ENCODE results near the gene WDR83.

The WDR83 gene

GRCh38 chr19:12701596-12702282 is 35.1 kb downstream of the WDR83 start:
- H3K9ac ChIP-seq = no peak overlapping the region
- peaks cover 4% of the 10 kb centered on the region for H3K79me2 ChIP-seq
- no peak for TF ChIP-seq CTCF (IDR thresholded peaks at IDR 0.05)
- no peak overlapping the region for H2AFZ ChIP-seq
- H3K4me2 ChIP-seq (ENCODE audit: low read length) = no peak overlapping the region
- no peaks in the 10 kb centered on the region for H3K4me1 ChIP-seq
- H3K9me3 ChIP-seq (ENCODE audit: control insufficient read depth, low read length) = no peaks in the 10 kb centered on the region
- no peak overlapping the region for H3K27ac ChIP-seq
- H3K4me3 ChIP-seq (ENCODE audit: low read depth, low read length) = no peak overlapping the region
- no peaks in the 10 kb centered on the region for H3K27me3 ChIP-seq (ENCODE audit: control insufficient read depth, insufficient read depth, low read length)
- H3K36me3 ChIP-seq (ENCODE audit: control insufficient read depth, insufficient read depth, low read length) = no peaks in the 10 kb centered on the region

- no peaks in the 10 kb centered on the region for H3K9me3 ChIP-seq (ENCODE audit: control insufficient read depth, low read length)
- H3K9ac ChIP-seq = no peak overlapping the region
- no peaks in the 10 kb centered on the region for H3K36me3 ChIP-seq (ENCODE audit: control insufficient read depth, insufficient read depth, low read length)
- H2AFZ ChIP-seq = no peak overlapping the region
- no peaks in the 10 kb centered on the region for H3K4me1 ChIP-seq
- no peak overlapping the region for H3K27ac ChIP-seq
- no peak for TF ChIP-seq CTCF (IDR thresholded peaks at IDR 0.05)
- H3K27me3 ChIP-seq (ENCODE audit: control insufficient read depth, insufficient read depth, low read length) = no peaks in the 10 kb centered on the region
- no peak overlapping the region for H3K4me2 ChIP-seq (ENCODE audit: low read length)
- no peak overlapping the region for H3K4me3 ChIP-seq (ENCODE audit: low read depth, low read length)
- peaks cover 4% of the 10 kb centered on the region for H3K79me2 ChIP-seq
Observed at GRCh38 chr19:12703046-12703445, 36.4 kb downstream of the WDR83 start.

- Histone ChIP-seq H3K9ac (no peak overlapping the region), H3K4me3 (ENCODE audit: low read depth, low read length) (no peak overlapping the region), H3K4me2 (ENCODE audit: low read length) (no peak overlapping the region), H3K27ac (no peak overlapping the region), H2AFZ (no peak overlapping the region), H3K36me3 (ENCODE audit: control insufficient read depth, insufficient read depth, low read length) (no peaks in the 10 kb centered on the region), H3K4me1 (no peaks in the 10 kb centered on the region), H3K79me2 (peaks cover 10% of the 10 kb centered on the region), H3K27me3 (ENCODE audit: control insufficient read depth, insufficient read depth, low read length) (no peaks in the 10 kb centered on the region), H3K9me3 (ENCODE audit: control insufficient read depth, low read length) (no peaks in the 10 kb centered on the region)
- no peak for TF ChIP-seq CTCF (IDR thresholded peaks at IDR 0.05)
Observed at GRCh38 chr19:12705169-12705568, 38.6 kb downstream of the WDR83 start.

- no peaks in the 10 kb centered on the region for H3K36me3 ChIP-seq (ENCODE audit: control insufficient read depth, insufficient read depth, low read length)
- H2AFZ ChIP-seq = no peak overlapping the region
- H3K27me3 ChIP-seq (ENCODE audit: control insufficient read depth, insufficient read depth, low read length) = no peaks in the 10 kb centered on the region
- H3K9me3 ChIP-seq (ENCODE audit: control insufficient read depth, low read length) = no peaks in the 10 kb centered on the region
- H3K79me2 ChIP-seq = peaks cover 10% of the 10 kb centered on the region
- H3K4me1 ChIP-seq = no peaks in the 10 kb centered on the region
- no peak overlapping the region for H3K4me2 ChIP-seq (ENCODE audit: low read length)
- no peak overlapping the region for H3K4me3 ChIP-seq (ENCODE audit: low read depth, low read length)
- no peak overlapping the region for H3K27ac ChIP-seq
- no peak overlapping the region for H3K9ac ChIP-seq
- TF ChIP-seq CTCF (IDR thresholded peaks at IDR 0.05) = no peak
Observed at GRCh38 chr19:12705654-12706331, 39.2 kb downstream of the WDR83 start.

- Histone ChIP-seq H3K4me2 (ENCODE audit: low read length) (no peak overlapping the region), H2AFZ (no peak overlapping the region), H3K4me3 (ENCODE audit: low read depth, low read length) (no peak overlapping the region), H3K9me3 (ENCODE audit: control insufficient read depth, low read length) (no peaks in the 10 kb centered on the region), H3K27ac (no peak overlapping the region), H3K36me3 (ENCODE audit: control insufficient read depth, insufficient read depth, low read length) (no peaks in the 10 kb centered on the region), H3K4me1 (no peaks in the 10 kb centered on the region), H3K79me2 (peaks cover 10% of the 10 kb centered on the region), H3K27me3 (ENCODE audit: control insufficient read depth, insufficient read depth, low read length) (no peaks in the 10 kb centered on the region), H3K9ac (no peak overlapping the region)
- TF ChIP-seq CTCF (IDR thresholded peaks at IDR 0.05) = no peak
Observed at GRCh38 chr19:12706332-12706718, 39.7 kb downstream of the WDR83 start.

All from parathyroid adenoma (tissue), 2 donors.